Measurements from ENCODE around the gene SEBOX.

- TF ChIP-seq BCL3 (IDR thresholded peaks at IDR 0.05) (no peak), POLR2A (IDR thresholded peaks at IDR 0.05; ENCODE audit: low read length) (no peak), EP300 (IDR thresholded peaks at IDR 0.05) (no peak), CTCF (IDR thresholded peaks at IDR 0.05) (no peak), CHD4 (IDR thresholded peaks at IDR 0.05; ENCODE audit: borderline replicate concordance) (no peak)
Observed at GRCh38 chr17:28367641-28368305, 2.8 kb upstream of the SEBOX start.

Measured in A549 (cell line).